Measurements from ENCODE around the gene KLHL24. TPM values are rescaled to one million over a fixed set of nuclear protein-coding genes. Genes with fewer than 3 reads are reported as not detected.

Gene KLHL24, protein sequence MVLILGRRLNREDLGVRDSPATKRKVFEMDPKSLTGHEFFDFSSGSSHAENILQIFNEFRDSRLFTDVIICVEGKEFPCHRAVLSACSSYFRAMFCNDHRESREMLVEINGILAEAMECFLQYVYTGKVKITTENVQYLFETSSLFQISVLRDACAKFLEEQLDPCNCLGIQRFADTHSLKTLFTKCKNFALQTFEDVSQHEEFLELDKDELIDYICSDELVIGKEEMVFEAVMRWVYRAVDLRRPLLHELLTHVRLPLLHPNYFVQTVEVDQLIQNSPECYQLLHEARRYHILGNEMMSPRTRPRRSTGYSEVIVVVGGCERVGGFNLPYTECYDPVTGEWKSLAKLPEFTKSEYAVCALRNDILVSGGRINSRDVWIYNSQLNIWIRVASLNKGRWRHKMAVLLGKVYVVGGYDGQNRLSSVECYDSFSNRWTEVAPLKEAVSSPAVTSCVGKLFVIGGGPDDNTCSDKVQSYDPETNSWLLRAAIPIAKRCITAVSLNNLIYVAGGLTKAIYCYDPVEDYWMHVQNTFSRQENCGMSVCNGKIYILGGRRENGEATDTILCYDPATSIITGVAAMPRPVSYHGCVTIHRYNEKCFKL
- total RNA-seq, result 26.1 and 83.4 TPM in 2 replicates

DNA sequence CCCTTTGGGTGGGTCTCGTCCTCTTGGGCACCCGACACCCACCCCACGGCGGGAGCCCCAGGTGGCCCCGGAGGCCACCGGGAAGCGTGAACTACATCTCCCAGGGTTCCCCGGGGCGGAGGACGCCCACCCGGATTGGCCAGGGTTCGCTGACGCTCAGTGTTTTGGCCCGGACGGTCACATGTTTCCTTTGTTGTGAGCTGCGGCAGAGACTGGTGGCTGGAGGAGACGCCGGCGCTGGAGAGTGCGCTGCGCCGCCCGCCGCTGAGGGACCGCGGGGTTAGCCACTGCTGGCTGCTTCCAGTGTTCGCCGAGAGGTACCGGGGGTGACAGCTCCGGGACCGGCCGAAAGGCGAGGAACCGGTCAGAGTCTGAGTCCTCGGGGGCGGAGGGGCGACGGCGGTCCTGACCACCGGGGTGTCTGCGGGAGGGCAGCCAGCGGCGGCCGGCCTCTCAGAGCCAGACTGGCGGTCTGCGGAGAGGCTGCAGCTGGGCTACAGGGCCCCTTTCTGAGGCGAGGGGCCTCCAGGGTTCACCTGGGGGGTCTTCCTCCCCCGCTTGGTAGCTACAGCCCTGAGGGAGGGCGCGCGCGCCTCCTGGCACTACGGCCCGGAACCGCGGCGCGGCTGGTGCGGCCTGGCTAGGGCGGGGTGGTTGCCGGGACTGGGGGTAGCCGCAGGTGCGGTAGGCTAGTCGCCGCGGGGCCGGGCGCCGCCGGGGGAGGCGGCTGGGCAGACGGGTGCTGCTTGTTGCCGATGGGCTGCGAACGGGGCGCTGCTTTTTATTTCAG lies at the start of gene KLHL24:
TSS of gene KLHL24 (plus strand) at position 193 of the 790 bp plus-strand sequence. CDS start 14,734 bp downstream, outside the sequence.

DNA sequence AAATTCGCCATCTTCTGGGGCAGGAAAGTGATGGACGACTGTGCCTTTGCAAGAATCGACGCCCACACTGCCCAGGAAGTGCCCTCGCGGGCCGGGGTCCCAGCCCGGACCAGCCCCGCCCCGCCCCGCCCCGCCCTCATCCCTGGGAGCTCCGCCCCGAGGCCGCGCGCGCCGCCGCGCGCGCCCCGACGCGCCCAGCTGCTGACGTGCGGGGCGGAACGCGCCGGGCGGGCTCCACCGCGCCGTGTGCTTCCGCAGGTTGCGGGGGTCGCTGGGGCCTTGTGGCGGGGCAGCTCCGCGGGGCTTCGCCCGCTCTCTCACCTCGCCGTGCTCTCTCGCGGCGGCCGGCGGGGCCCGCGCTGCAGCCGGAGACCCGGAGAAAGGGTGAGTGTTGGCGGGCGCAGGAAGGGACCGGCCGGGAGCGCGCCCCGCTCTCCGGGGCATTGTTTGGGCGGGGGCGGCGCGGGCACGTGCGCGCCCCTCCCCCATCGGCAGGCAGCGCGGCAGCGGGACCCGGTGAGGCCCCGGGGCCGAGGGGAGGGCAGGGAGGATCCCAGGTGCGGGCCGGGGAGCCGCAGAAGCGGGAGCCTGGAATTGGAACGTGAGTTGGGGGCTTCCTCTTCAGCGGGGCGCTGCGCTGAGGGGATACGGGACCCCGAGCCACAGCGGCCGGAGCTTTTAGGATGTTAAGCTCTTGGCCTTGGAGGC lies 62.3 kb downstream of the KLHL24 start, which contains the start of gene YEATS2:
TSS of gene YEATS2 (plus strand) at position 188 of the 708 bp plus-strand sequence. CDS start 17,366 bp downstream, outside the sequence.

Other genes with a start within 250 kb of the KLHL24 start
- gene MCF2L2, start 207.0 kb upstream of the KLHL24 start, total RNA-seq, result 0.29 TPM in 1 of 2 replicates, not detected in the other
- gene KLHL6, start 79.9 kb upstream of the KLHL24 start, total RNA-seq, result under 0.01 TPM in 1 of 2 replicates, not detected in the other
- gene YEATS2, start 62.2 kb downstream of the KLHL24 start, total RNA-seq, result 21.0 and 35.4 TPM in 2 replicates
- 1.8 and 2.0 TPM in 2 replicates for gene MAP6D1, start 190.0 kb downstream of the KLHL24 start, total RNA-seq
- 28.5 and 32.2 TPM in 2 replicates for gene PARL, start 249.3 kb downstream of the KLHL24 start, total RNA-seq